Naive B cell (primary cell): Measurements from ENCODE around the gene VAV3. TPM values are rescaled to one million over a fixed set of nuclear protein-coding genes. Genes with fewer than 3 reads are reported as not detected.

Source experiments
- ATAC-seq, 2 donors: fragments of 150-1000 bp; cut with Tn5 transposase; 2 replicates each; pipeline ENCODE4 v1.10.0; 2021; ENCODE audit warnings: low read depth in 2 of 2, mild to moderate bottlenecking in 2 of 2, moderate library complexity in 2 of 2
- DNase-seq: peaks from one replicate; pipeline ENCODE4 v3.0.0; 2022
- H3K27ac Mint-ChIP-seq, 6 donors: one replicate each; pipeline ENCODE4 v1.8.0; 2020 to 2022; ENCODE audit warnings: mild to moderate bottlenecking in 6 of 6, mixed read lengths in 6 of 6, moderate library complexity in 5 of 6, inconsistent platforms in 2 of 6
- H3K27me3 Mint-ChIP-seq, 3 donors: one replicate each; pipeline ENCODE4 v1.8.0; 2021 to 2022; ENCODE audit warnings: mixed read lengths in 3 of 3, mild to moderate bottlenecking in 1 of 3
- H3K36me3 Mint-ChIP-seq, 2 donors: one replicate each; pipeline ENCODE4 v1.8.0; 2020 to 2022; ENCODE audit warnings: mixed read lengths in 2 of 2, inconsistent platforms in 1 of 2, mild to moderate bottlenecking in 1 of 2
- H3K4me1 Mint-ChIP-seq, 3 donors: one replicate each; pipeline ENCODE4 v1.8.0; 2020 to 2022; ENCODE audit warnings: mixed read lengths in 3 of 3, inconsistent platforms in 1 of 3, mild to moderate bottlenecking in 1 of 3, moderate library complexity in 1 of 3
- H3K4me3 Mint-ChIP-seq, 8 donors: one replicate each; pipeline ENCODE4 v1.8.0; 2020 to 2022; ENCODE audit warnings: mild to moderate bottlenecking in 8 of 8, mixed read lengths in 8 of 8, moderate library complexity in 8 of 8, inconsistent platforms in 2 of 8
- H3K9me3 Mint-ChIP-seq, 7 donors: one replicate each; pipeline ENCODE4 v1.8.0; 2020 to 2022; ENCODE audit warnings: mixed read lengths in 7 of 7, mild to moderate bottlenecking in 5 of 7, inconsistent platforms in 2 of 7, moderate library complexity in 1 of 7
- polyA plus RNA-seq, 6 donors: library from polyadenylated mRNA; unstranded; fragments of 300-500 nt; fragmentation: Illumina TruSeq; gene quantifications; one replicate each; pipeline ENCODE4 v1.2.3, GENCODE V29; 2021; ENCODE audit warnings: low read depth in 6 of 6

Gene VAV3
- polyA plus RNA-seq, 6 donors from 2014 or later: 24.8 to 45.9 (median 33.6) TPM

GRCh38 chr1:107941123-107941522, 23.9 kb downstream of the VAV3 start:
- no peaks in the 10 kb centered on the region for H3K27me3 Mint-ChIP-seq
- H3K36me3 Mint-ChIP-seq: peaks cover 7 to 11% of the 10 kb centered on the region in 2 donors
- H3K4me1 Mint-ChIP-seq: peaks cover 71 to 86% (median 82%) of the 10 kb centered on the region in 3 donors
- H3K9me3 Mint-ChIP-seq: no peaks in the 10 kb centered on the region
- ATAC-seq (no peak), DNase-seq (no peak)
- peak overlapping the region in 3 of 6 donors; percentile 9 to 57 (median 39) for H3K27ac Mint-ChIP-seq
- peak overlapping the region in 3 of 8 donors; percentile 35 to 57 (median 52) for H3K4me3 Mint-ChIP-seq

GRCh38 chr1:107940701-107941100, 24.3 kb downstream of the VAV3 start:
- DNase-seq (no peak), ATAC-seq (no peak)
- Mint-ChIP-seq H3K27me3 (no peaks in the 10 kb centered on the region), H3K9me3 (no peaks in the 10 kb centered on the region), H3K27ac (no peak overlapping the region), H3K4me1 (peaks cover 69 to 84% (median 81%) of the 10 kb centered on the region in 3 donors), H3K4me3 (peak overlapping the region in 1 of 8 donors; percentile 52), H3K36me3 (peaks cover 7 to 11% of the 10 kb centered on the region in 2 donors)

DNA sequence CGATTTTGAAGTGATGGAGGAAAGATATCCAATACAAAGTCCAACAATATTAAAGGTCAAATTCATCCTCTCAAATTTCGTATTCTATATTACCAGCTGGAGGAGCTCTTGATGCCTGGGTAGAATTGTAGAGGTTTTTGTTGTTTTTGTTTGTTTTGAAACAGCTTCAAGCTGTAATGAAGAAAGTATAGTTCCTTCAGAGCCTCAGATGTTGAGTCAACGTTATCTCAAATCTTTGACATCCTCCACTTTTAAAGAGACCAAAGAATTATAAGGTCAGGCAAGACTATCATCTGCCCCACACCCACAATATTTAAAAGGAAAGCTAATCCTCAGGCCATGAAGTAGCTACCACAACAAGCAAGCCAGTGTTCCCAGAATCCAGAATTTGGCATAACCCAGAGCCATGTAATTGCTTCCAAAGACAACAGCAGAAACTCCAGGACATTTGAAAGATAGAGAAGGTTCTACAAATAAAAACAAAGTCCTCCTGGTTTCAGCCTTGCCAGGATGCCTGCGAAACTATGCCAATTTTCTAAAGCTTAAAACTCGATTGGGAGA, 24.9 kb downstream of the VAV3 start:
- no peak for ATAC-seq
- Mint-ChIP-seq H3K4me1 (peaks cover 73 to 88% (median 84%) of the 10 kb centered on the region in 3 donors), H3K27ac (peak overlapping the region in 2 of 6 donors; percentile 31 to 75), H3K27me3 (no peaks in the 10 kb centered on the region), H3K4me3 (peak overlapping the region in 1 of 8 donors; percentile 5), H3K9me3 (no peaks in the 10 kb centered on the region), H3K36me3 (peaks cover 7 to 11% of the 10 kb centered on the region in 2 donors)
- no peak for DNase-seq

DNA sequence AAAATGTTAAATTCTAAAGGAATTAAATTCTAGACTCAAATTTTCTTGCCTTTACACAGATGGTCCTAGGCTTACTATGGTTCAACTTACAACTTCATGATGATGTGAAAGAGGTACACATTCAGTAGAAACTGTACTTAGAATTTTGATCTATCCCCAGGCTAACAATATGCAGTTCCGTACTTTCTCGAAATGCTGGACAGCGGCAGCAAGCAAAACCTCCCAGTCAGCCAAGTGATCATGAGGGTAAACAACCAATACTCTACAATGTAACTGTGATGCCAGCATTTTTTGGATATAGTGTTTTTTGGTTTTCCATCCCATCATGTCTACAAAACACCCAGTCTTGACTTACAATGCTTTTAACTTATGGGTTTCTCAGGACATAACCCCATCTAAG, 25.7 kb downstream of the VAV3 start:
- Mint-ChIP-seq H3K36me3 (peaks cover 7 to 11% of the 10 kb centered on the region in 2 donors), H3K4me3 (peak overlapping the region in 1 of 8 donors; percentile 40), H3K27ac (peak overlapping the region in 1 of 6 donors; percentile 17), H3K4me1 (peaks cover 78 to 95% (median 91%) of the 10 kb centered on the region in 3 donors), H3K27me3 (no peaks in the 10 kb centered on the region), H3K9me3 (no peaks in the 10 kb centered on the region)
- no peak for ATAC-seq
- DNase-seq: no peak

GRCh38 chr1:107936498-107937481, 28.2 kb downstream of the VAV3 start:
- H3K27me3 Mint-ChIP-seq: no peaks in the 10 kb centered on the region
- H3K4me1 Mint-ChIP-seq: peaks cover 69 to 93% (median 78%) of the 10 kb centered on the region in 3 donors
- DNase-seq (no peak), ATAC-seq (peak in 1 of 2 donors; percentile 28)
- H3K36me3 Mint-ChIP-seq: peaks cover 3 to 11% of the 10 kb centered on the region in 2 donors
- H3K9me3 Mint-ChIP-seq: no peaks in the 10 kb centered on the region
- peak overlapping the region in 5 of 6 donors; percentile 47 to 79 (median 69) for H3K27ac Mint-ChIP-seq
- H3K4me3 Mint-ChIP-seq: peak overlapping the region in 3 of 8 donors; percentile 23 to 79 (median 50)

DNA sequence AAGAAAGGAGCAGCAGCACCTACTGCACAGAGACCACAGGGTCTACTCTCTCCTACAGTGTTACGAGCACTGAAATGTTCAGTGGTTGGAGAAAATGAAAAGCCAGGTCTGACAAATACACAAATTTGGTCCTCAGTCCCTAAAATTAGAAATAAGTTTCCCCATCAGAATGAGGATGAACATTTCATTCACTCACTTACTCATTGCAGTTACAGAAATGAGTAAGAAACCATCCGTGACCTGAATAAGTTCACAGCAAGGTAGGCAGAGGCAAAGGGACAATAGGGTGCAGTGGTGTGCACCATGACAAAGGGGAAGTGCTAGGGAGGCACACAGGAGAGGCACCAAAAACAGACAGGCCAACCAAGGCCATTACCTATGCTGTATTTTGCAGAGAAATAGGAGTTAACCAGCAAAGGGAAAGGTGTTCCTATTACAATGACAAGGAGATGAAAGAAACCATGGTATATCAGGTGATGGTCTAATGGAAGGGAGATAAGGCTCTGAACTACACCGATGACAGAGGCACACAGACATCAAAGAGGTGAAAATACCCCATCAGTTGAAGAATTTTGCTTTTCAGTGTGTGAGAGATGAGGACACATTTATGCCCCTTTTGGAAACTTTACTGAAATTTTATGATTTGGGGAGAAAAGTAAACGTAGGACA, 29.4 kb downstream of the VAV3 start:
- DNase-seq (peak; percentile 54), ATAC-seq (peak; percentile 96 to 98)
- Mint-ChIP-seq H3K27me3 (no peaks in the 10 kb centered on the region), H3K4me1 (peaks cover 57 to 84% (median 71%) of the 10 kb centered on the region in 3 donors), H3K4me3 (peak overlapping the region in 7 of 8 donors; percentile 17 to 87 (median 54)), H3K9me3 (no peaks in the 10 kb centered on the region), H3K36me3 (peaks cover 0 to 5% of the 10 kb centered on the region in 2 donors), H3K27ac (peak overlapping the region in 5 of 6 donors; percentile 56 to 87 (median 62))

DNA sequence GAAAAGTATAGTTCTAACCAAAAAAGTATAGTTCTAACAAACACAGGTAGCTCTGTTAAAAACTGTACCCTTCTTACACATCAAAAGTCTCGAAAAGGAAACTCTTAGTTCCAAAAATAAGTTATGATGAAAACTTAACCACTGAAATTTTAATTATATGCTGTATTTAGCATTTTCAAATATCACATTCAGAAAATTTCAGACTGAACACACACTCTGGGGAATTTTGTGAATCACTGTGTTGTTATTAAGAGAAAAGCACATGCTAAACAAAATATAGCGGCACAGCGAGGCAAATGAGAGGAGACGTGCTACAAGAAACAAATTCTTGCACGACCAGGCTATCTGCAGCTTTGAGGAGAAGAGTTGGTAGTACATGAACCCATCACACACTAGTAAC, 30.4 kb downstream of the VAV3 start:
- Mint-ChIP-seq H3K4me3 (peak overlapping the region; percentile 32 to 87 (median 63)), H3K27me3 (no peaks in the 10 kb centered on the region), H3K4me1 (peaks cover 54 to 82% (median 71%) of the 10 kb centered on the region in 3 donors), H3K27ac (peak overlapping the region; percentile 9 to 93 (median 65)), H3K9me3 (no peaks in the 10 kb centered on the region), H3K36me3 (peaks cover 0 to 5% of the 10 kb centered on the region in 2 donors)
- DNase-seq: no peak
- ATAC-seq: peak in 1 of 2 donors; percentile 5

DNA sequence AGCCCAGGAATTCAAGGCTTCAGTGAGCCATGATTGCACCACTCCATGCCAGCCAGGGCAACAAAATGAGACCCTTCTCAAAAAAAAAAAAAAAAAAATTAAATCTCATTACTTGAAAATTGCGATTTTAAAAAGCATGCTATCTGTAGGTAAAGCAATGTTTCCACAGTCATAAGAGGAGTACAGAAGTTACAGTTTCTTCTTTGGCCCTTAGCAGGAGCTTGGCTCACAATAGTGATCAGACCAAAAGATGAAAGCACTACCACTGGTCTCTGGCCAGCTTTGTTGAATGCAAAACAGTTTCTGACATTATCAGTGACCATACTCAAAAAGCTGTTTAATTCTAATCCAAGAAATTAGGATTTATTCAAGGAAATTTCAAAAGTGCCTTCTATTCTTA, 31.2 kb downstream of the VAV3 start:
- Mint-ChIP-seq H3K4me3 (peak overlapping the region in 2 of 8 donors; percentile 51 to 70), H3K27ac (peak overlapping the region in 1 of 6 donors; percentile 56), H3K9me3 (no peaks in the 10 kb centered on the region), H3K36me3 (peaks cover 0 to 5% of the 10 kb centered on the region in 2 donors), H3K4me1 (peaks cover 48 to 81% (median 71%) of the 10 kb centered on the region in 3 donors), H3K27me3 (no peaks in the 10 kb centered on the region)
- DNase-seq: no peak
- ATAC-seq: no peak

GRCh38 chr1:107930292-107930691, 34.7 kb downstream of the VAV3 start:
- DNase-seq (no peak), ATAC-seq (no peak)
- no peaks in the 10 kb centered on the region for H3K27me3 Mint-ChIP-seq
- peaks cover 53 to 84% (median 72%) of the 10 kb centered on the region in 3 donors for H3K4me1 Mint-ChIP-seq
- H3K9me3 Mint-ChIP-seq: no peaks in the 10 kb centered on the region
- no peak overlapping the region for H3K27ac Mint-ChIP-seq
- H3K36me3 Mint-ChIP-seq: peaks cover 5 to 8% of the 10 kb centered on the region in 2 donors
- no peak overlapping the region for H3K4me3 Mint-ChIP-seq

DNA sequence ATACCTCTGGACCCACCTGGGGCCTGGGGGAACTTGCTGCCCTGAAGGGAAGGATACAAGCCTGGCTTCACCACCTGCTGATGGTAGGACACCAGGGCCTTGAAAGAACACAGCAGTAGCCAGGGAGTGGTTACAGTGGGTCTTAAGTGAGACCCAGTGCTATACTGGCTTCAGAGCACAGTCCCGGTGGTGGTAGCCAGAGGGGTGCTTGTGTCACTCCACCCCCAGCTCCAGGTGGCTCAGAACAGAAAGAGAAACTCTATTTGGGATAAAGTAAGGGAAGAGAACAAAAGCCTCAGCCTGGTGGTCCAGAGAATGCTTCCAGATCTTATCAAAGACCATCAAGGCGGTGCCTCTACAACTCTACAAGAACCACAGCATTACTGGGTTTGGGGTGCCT, 37.2 kb downstream of the VAV3 start:
- ATAC-seq (no peak), DNase-seq (no peak)
- Mint-ChIP-seq H3K9me3 (peaks cover 0 to 4% (median 0%) of the 10 kb centered on the region in 7 donors), H3K4me3 (peak overlapping the region in 3 of 8 donors; percentile 1 to 68 (median 17)), H3K27ac (peak overlapping the region in 3 of 6 donors; percentile 24 to 61 (median 53)), H3K36me3 (peaks cover 8 to 12% of the 10 kb centered on the region in 2 donors), H3K4me1 (peaks cover 58 to 86% (median 77%) of the 10 kb centered on the region in 3 donors), H3K27me3 (no peaks in the 10 kb centered on the region)

DNA sequence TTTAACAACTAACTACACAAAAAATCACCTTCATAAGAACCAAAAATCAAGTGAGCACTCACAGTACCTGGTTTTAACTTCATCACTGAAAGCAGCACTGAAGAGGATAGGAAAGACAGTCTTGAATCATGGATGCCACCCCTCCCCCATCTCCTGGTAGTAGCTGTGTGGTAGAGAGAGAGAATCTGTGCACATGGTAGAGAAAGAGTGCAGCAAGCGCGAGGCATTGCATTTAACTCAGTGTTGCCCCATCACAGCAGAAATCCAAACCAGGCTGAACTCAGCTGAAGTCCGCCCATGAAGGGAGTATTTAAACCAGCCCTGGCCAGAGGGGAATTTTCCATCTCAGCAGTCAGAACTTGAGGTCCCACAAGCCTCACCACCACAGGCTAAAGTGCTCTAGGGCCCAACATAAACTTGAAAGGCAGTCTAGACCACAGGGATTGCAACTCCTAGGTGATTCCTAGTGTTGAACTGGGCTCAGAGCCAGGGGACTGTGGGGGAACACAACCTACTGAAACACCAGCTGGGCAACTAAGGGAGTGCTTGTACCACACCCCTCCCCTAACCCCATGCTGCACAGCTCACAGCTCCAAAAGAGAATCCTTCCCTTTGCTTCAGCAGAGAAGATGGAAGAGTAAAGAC, 38.4 kb downstream of the VAV3 start:
- peak overlapping the region in 5 of 6 donors; percentile 4 to 93 (median 53) for H3K27ac Mint-ChIP-seq
- no peaks in the 10 kb centered on the region for H3K27me3 Mint-ChIP-seq
- H3K9me3 Mint-ChIP-seq: peaks cover 0 to 5% (median 0%) of the 10 kb centered on the region in 7 donors
- peak overlapping the region in 2 of 8 donors; percentile 29 for H3K4me3 Mint-ChIP-seq
- no peak for DNase-seq
- peaks cover 56 to 81% (median 78%) of the 10 kb centered on the region in 3 donors for H3K4me1 Mint-ChIP-seq
- peaks cover 8 to 15% of the 10 kb centered on the region in 2 donors for H3K36me3 Mint-ChIP-seq
- ATAC-seq: no peak

- H3K9me3 Mint-ChIP-seq: peaks cover 0 to 5% (median 0%) of the 10 kb centered on the region in 7 donors
- H3K4me3 Mint-ChIP-seq: no peak overlapping the region
- no peaks in the 10 kb centered on the region for H3K27me3 Mint-ChIP-seq
- no peak for ATAC-seq
- H3K4me1 Mint-ChIP-seq: peaks cover 61 to 86% (median 85%) of the 10 kb centered on the region in 3 donors
- no peak for DNase-seq
- peak overlapping the region in 3 of 6 donors; percentile 9 to 75 (median 59) for H3K27ac Mint-ChIP-seq
- H3K36me3 Mint-ChIP-seq: peaks cover 8 to 15% of the 10 kb centered on the region in 2 donors
Observed at GRCh38 chr1:107925565-107925964, 39.4 kb downstream of the VAV3 start.
